HG03039 (cell line): Measurements from ENCODE around the gene APOC3.
"Not testable (repeated sequence)": the region's sequence is repeated elsewhere in the genome, so short reads cannot be mapped to it uniquely, and the experiment has no call there.

Source experiments
- ATAC-seq: cut with Tn5 transposase; IDR thresholded peaks from one replicate; pipeline ENCODE4 v1.9.1; 2021; ENCODE audit warnings: mild to moderate bottlenecking, moderate library complexity; ENCODE audit not compliant: unreplicated experiment

APOC3 gene

DNA sequence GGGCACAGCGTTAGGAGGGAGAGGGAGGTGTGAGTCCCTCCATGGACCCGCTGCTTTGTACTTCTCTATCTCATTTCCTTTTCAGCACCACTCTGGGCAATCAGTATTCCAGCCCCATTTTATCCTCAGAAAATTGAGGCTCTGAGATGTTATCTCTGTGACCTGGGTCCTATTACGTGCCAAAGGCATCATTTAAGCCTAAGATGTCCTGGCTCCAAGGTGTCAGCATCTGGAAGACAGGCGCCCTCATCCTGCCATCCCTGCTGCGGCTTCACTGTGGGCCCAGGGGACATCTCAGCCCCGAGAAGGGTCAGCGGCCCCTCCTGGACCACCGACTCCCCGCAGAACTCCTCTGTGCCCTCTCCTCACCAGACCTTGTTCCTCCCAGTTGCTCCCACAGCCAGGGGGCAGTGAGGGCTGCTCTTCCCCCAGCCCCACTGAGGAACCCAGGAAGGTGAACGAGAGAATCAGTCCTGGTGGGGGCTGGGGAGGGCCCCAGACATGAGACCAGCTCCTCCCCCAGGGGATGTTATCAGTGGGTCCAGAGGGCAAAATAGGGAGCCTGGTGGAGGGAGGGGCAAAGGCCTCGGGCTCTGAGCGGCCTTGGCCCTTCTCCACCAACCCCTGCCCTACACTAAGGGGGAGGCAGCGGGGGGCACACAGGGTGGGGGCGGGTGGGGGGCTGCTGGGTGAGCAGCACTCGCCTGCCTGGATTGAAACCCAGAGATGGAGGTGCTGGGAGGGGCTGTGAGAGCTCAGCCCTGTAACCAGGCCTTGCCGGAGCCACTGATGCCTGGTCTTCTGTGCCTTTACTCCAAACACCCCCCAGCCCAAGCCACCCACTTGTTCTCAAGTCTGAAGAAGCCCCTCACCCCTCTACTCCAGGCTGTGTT lies 829 bp upstream of the APOC3 start:
- no peak for ATAC-seq

DNA sequence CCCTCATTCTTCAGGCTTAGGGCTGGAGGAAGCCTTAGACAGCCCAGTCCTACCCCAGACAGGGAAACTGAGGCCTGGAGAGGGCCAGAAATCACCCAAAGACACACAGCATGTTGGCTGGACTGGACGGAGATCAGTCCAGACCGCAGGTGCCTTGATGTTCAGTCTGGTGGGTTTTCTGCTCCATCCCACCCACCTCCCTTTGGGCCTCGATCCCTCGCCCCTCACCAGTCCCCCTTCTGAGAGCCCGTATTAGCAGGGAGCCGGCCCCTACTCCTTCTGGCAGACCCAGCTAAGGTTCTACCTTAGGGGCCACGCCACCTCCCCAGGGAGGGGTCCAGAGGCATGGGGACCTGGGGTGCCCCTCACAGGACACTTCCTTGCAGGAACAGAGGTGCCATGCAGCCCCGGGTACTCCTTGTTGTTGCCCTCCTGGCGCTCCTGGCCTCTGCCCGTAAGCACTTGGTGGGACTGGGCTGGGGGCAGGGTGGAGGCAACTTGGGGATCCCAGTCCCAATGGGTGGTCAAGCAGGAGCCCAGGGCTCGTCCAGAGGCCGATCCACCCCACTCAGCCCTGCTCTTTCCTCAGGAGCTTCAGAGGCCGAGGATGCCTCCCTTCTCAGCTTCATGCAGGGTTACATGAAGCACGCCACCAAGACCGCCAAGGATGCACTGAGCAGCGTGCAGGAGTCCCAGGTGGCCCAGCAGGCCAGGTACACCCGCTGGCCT lies 641 bp downstream of the APOC3 start:
- no peak for ATAC-seq

DNA sequence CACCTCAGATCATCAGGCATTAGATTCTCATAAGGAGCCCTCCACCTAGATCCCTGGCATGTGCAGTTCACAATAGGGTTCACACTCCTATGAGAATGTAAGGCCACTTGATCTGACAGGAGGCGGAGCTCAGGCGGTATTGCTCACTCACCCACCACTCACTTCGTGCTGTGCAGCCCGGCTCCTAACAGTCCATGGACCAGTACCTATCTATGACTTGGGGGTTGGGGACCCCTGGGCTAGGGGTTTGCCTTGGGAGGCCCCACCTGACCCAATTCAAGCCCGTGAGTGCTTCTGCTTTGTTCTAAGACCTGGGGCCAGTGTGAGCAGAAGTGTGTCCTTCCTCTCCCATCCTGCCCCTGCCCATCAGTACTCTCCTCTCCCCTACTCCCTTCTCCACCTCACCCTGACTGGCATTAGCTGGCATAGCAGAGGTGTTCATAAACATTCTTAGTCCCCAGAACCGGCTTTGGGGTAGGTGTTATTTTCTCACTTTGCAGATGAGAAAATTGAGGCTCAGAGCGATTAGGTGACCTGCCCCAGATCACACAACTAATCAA lies 2.2 kb downstream of the APOC3 start:
- ATAC-seq, result no peak

DNA sequence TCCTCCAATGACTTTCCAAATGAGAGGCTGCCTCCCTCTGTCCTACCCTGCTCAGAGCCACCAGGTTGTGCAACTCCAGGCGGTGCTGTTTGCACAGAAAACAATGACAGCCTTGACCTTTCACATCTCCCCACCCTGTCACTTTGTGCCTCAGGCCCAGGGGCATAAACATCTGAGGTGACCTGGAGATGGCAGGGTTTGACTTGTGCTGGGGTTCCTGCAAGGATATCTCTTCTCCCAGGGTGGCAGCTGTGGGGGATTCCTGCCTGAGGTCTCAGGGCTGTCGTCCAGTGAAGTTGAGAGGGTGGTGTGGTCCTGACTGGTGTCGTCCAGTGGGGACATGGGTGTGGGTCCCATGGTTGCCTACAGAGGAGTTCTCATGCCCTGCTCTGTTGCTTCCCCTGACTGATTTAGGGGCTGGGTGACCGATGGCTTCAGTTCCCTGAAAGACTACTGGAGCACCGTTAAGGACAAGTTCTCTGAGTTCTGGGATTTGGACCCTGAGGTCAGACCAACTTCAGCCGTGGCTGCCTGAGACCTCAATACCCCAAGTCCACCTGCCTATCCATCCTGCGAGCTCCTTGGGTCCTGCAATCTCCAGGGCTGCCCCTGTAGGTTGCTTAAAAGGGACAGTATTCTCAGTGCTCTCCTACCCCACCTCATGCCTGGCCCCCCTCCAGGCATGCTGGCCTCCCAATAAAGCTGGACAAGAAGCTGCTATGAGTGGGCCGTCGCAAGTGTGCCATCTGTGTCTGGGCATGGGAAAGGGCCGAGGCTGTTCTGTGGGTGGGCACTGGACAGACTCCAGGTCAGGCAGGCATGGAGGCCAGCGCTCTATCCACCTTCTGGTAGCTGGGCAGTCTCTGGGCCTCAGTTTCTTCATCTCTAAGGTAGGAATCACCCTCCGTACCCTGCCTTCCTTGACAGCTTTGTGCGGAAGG lies 2.9 kb downstream of the APOC3 start:
- ATAC-seq, result no peak

DNA sequence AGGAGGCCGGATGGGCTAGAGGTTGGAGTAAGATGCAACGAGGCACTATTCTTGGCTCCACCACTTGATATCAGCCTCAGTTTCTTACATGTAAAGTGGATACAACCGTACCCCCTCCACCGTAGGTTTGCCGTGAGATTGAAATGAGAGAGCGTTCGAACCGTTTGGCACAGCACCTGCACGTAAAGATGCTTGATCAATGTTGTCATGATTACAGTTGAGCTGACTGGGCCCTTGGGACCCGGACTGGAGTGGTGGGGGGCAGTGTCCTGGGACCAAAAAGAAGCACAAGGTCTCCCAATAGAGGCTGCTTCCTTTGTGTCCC lies 3.7 kb downstream of the APOC3 start:
- ATAC-seq, result no peak

DNA sequence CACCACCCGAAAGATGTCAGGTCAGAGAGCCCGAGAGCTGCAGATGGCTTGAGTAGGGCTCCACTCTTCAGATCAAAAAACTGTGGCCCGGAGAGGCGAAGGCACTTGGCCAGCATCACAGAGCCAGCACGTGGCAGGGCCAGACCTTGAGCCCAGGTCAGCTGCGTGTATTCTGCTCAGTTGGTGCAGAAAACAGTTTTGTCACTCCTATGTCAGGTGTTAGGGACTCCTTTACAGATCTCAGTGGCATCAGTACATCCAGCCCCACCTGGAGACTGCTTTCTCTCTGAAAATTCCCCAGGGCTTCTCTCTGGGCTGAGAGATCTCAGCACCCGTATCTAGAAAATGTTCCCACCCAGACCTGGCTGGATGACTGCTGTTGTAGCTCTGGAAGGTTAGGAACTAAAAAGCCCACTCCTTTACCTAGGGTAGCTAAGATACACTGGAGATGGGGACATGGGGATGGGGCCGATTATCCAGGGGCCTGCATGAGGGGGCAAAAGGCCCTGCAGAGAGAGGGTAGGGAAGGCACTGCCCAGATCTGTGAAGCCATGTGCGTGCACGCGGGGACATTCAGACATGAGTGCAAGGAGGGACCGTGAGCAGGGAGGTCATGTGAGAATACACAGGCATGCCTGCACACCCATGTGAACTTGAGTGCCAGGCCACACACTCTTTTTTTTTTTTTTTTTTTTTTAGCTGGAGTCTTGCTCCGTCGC lies 4.3 kb downstream of the APOC3 start:
- no peak for ATAC-seq

DNA sequence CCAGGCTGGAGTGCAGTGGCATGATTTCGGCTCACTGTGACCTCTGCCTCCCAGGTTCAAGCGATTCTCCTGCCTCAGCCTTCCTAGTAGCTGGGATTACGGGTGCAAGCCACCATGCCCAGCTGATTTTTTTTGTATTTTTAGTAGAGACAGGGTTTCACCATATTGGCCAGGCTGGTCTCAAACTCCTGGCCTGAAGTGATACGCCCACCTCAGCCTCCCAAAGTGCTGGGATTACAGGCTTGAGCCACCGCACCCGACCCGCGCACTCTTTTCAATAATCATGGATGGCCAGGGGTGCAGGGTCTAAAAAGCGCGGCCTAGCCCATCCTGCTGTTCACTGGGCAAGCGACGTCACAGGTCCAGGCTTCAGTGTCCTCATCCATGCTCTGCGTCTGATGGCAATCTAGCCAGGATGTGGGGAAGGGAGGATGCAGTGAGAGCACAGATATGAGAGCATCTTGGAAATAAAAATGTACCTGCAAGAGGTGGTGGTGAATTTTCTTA lies 4.9 kb downstream of the APOC3 start:
- ATAC-seq, result not testable (repeated sequence)

DNA sequence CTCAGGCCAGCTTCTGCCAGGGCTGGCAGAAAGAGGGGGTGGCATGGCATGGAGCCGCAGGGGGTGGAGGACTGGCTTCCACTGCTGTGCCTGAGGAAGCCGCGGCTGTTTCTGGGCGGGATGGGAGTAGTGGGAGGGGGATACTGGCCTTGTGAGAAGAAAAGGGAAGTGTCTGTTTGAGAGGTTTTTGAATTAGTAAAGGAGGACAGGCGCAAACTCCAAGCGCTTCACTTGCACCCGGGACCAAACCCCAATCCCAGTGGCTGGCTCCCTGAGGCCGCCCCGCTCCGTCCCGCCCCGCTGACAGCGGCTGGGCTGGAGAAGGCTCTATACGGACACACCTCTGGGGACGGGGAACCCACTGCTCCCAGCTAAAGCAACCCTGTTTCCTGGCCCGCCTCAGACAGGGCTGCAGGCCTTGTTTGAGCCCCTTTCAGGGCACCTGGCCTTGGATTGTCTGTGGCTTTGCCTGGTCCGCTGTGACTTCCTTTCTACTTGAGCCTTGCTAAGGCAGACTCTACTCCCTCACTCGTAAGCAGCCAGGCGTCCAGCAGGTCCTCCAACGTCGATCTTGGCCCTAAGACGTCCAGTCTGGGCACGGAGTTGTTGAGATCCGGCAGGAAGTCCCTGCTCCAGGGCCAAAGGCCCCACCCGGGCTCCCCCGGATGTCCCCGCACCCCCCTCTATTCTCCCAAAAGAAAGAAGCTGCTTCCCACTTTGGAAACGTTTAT lies 5.5 kb downstream of the APOC3 start:
- ATAC-seq, result no peak

DNA sequence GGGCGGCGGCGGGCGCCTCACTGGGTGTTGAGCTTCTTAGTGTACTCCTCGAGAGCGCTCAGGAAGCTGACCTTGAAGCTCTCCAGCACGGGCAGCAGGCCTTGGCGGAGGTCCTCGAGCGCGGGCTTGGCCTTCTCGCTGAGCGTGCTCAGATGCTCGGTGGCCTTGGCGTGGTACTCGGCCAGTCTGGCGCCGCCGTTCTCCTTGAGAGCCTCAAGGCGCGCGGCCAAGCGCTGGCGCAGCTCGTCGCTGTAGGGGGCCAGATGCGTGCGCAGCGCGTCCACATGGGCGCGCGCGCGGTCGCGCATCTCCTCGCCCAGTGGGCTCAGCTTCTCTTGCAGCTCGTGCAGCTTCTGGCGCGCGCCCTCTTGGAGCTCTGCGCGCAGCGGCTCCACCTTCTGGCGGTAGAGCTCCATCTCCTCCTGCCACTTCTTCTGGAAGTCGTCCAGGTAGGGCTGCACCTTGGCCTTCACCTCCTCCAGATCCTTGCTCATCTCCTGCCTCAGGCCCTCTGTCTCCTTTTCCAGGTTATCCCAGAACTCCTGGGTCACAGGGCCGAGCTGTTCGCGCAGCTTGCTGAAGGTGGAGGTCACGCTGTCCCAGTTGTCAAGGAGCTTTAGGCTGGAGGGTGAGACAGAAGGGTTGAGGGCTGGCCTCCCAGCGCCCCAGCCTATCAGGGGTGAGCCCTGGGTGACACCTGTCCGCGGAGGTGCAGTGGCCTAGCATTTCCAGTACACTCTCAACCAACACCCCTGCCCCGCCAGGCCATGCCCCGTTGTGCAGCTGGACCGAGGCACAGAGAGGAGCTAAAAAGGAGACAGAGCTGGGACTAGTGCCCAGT lies 6.3 kb downstream of the APOC3 start:
- ATAC-seq, result peak; percentile 65

DNA sequence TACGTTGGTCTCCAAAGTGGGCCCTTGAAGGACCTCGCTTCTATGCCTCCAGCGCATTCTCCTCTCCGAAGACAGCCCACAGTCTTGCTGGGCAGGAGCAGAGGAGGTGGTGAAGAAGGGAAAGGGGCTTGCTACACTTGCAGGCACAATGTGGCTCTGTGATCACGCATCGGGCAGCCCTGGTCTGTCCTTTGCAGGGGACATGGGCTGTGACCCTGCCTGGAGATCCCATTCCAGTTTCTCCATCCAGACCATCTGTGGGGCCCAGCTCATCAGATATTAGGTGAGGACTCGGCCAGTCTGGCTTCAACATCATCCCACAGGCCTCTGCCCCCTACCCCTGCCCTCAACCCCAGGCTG lies 6.9 kb downstream of the APOC3 start:
- no peak for ATAC-seq

DNA sequence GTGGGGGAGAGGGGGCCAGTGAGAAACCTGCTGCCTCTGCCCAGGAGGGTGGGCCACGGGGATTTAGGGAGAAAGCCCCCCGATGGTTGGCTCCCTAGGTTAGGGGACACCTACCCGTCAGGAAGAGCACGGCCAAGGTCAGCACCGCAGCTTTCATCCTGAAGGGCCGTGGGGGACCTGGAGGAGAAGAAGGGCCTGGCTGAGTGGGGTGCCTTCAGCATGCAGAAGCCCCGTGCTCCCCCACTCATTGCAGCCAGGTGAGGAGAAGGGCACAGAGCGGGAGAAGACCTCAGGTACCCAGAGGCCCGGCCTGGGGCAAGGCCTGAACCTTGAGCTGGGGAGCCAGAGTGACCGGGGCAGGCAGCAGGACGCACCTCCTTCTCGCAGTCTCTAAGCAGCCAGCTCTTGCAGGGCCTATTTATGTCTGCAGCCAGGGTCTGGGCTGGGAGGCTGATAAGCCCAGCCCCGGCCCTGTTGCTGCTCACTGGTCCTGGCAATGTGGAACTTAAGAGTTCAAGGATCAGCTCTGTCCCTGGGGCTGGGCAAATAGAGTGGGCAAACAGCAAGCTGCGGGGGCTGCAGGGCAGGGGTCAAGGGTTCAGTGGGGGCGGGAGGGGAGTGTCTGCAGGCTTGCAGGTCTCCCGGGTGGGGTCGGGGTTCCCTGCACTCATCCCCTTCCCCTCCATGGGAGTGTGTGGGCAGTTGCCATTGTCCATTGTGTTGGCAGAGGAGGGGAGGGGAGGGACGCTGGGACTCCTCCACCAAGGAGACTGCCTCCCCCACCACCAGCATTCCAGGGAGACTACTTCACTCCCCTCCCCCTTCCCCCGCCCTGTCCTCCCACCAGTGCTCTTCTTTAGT lies 7.8 kb downstream of the APOC3 start, which contains the start of gene APOA1:
TSS of gene APOA1 (minus strand) at position 392 of the 861 bp plus-strand sequence. CDS start at position 157, 235 bp downstream.
- no peak for ATAC-seq

DNA sequence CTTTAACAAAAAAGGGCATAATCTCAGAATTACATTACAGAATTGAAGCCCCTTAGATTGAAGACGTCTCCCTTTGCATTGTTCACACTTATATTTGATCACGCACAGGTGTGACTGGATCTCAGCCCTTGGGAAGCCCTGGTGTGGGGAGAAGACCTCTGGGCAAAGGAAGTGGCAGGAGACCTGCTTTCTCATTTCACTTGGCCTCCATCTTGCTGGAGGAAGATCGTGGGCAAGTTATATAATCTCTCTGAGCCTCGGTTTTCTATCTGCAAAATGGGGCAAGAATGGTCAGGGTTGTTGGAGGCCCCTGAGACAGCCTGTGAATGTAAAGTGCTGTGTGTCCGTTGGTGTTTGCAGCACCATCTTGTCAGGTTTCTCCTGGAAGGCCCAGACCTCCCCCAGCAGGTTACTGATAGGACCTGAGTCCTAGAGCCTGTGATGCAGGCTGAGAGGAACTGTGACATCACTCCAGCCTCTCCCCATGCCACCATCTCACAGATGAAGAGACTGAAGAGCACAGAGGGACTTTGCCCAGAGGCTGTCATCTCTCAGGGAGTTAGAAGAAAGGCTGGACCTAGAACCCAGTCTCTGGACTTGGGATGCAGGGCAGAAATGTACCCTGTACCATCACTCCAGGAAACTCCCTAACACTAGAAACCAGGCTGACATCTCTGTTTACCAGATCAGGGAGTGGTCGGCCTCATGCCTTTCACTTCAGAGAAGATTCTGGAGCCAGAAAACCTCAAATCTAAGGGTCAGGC lies 8.8 kb downstream of the APOC3 start:
- ATAC-seq, result no peak

DNA sequence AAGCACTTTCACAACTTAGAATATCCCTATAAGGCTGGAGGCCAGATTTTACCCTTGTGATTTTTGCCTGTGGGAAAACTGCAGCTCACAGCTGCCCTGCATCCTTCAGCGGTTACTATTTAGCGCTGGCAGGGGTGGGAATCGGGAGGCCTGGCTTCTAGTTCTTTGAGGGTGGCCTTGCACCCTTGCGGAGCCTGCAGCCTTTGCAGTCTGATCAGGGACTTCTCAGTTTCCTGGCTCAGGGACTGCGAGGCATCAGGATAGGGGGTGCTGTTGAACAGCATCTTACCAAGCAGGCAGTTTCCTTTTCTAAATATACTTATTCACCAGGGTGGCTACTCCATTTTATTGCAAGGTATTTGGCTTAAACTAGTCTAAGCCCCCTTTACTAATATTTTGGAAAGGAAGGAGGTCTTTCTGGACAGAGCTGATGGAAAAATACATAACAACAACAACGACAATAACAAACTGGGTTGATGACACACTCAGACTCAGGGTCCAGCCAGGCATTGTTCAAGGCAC lies 10.6 kb downstream of the APOC3 start:
- ATAC-seq, result no peak

DNA sequence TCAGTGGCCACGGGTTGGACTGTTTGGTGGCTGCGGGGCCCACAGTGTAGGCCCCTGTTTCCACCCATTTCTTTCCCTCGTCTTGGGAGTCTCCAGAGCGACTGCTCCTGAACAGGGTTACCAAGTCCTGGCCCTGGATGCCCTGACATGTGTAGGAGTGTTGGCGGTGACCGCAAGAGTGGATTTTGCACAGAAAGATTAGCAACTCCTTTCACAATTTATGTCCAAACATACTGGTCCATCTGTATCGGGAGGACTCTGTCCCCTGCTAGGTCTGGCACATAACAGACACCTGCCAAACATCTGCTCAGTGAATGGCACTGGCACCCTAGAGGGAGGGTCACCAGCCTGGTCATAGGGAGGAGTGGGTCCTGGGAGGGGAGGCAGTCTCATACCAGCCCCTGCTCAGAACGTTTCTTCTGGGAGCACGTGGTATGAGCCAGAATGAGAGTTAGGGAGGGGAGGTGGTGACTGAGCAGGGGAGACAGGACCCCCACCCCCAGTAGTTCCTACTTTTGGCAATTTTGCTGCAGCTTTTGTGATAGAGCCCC lies 11.1 kb downstream of the APOC3 start:
- no peak for ATAC-seq

DNA sequence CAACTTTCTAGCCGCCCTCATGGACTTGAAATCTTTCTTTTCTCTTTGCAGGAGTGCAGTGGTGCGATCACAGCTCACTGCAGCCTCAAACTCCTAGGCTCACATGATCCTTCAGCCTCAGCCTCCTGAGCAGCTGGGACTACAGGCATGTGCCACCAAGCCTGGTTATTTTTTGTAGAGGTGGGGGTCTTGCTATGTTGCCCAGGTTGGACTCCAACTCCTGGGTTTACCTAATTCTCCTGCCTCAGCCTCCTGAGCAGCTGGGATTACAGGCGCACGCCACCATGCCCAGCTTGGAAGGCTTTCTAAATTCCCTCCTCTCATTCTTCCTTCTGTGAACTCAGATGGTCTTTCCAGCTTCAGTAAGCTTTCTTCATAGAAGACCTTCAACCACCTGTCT lies 12.4 kb downstream of the APOC3 start:
- no peak for ATAC-seq

DNA sequence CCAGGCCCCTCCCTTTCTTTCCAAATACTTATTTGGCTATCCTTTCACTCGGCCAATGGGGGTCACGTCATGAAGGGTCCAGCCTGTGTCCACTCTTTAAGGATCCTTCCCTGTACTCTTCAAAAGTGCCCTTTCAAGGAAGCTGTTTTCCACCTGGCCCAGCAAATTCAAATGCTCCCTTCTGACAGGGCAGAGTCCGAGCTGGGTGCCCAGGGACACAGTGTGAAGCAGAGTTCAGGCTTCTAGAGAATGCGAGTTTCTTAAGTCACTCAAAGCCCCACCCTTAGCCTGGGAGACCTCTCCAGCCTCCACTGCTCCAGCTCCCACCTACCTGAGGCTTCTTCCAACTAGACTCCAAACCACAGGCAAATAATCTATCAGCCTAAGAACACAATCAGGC lies 13.2 kb downstream of the APOC3 start:
- ATAC-seq, result no peak
